CD4-positive, CD25-positive, alpha-beta regulatory T cell (primary cell): ENCODE results near the gene MGAT3. TPM values are rescaled to one million over a fixed set of nuclear protein-coding genes. Genes with fewer than 3 reads are reported as not detected.

Experiments
- ATAC-seq, 2 donors: fragments of 150-1000 bp; cut with Tn5 transposase; one replicate each; pipeline ENCODE4 v1.10.0; 2021; ENCODE audit warnings: low read depth in 2 of 2, moderate number of reproducible peaks in 2 of 2, moderate library complexity in 1 of 2
- DNase-seq, 3 donors: peaks; one replicate each; pipeline versions ENCODE4 v3.0.0 to v3.0.0-alpha.2; 2012 to 2022; ENCODE audit warnings: mixed read lengths in 1 of 3
- H3K27ac ChIP-seq: one replicate; pipeline ENCODE4 v1.7.0; 2013; ENCODE audit warnings: mild to moderate bottlenecking, low read length; ENCODE audit not compliant: insufficient read depth, poor library complexity, severe bottlenecking
- H3K27me3 ChIP-seq: one replicate; pipeline ENCODE4 v1.7.0; 2013; ENCODE audit warnings: low read length; ENCODE audit not compliant: control insufficient read depth, insufficient read depth
- H3K36me3 ChIP-seq: one replicate; pipeline ENCODE4 v1.7.0; 2013; ENCODE audit warnings: mild to moderate bottlenecking, low read length, moderate library complexity; ENCODE audit not compliant: control insufficient read depth, insufficient read depth
- H3K4me1 ChIP-seq: 2 replicates; pipeline ENCODE4 v1.7.0; 2013; ENCODE audit warnings: mild to moderate bottlenecking, low read length; ENCODE audit not compliant: insufficient read depth, control insufficient read depth, poor library complexity, severe bottlenecking
- H3K4me3 ChIP-seq: one replicate; pipeline ENCODE4 v1.7.0; 2013; ENCODE audit warnings: low read depth, mild to moderate bottlenecking, low read length, moderate library complexity
- H3K9me3 ChIP-seq, 2 experiments: 1 replicate in 1 of 2; 2 replicates in 1 of 2; pipeline ENCODE4 v1.7.0; 2013; ENCODE audit warnings: low read length in 2 of 2, mild to moderate bottlenecking in 1 of 2, moderate library complexity in 1 of 2; ENCODE audit not compliant: control insufficient read depth in 2 of 2
- H3K27ac Mint-ChIP-seq, 3 donors: one replicate each; pipeline ENCODE4 v1.8.0; 2020 to 2022; ENCODE audit warnings: mild to moderate bottlenecking in 3 of 3, mixed read lengths in 3 of 3, moderate library complexity in 2 of 3
- H3K27me3 Mint-ChIP-seq: one replicate; pipeline ENCODE4 v1.8.0; 2022; ENCODE audit warnings: mild to moderate bottlenecking, mixed read lengths
- H3K36me3 Mint-ChIP-seq: one replicate; pipeline ENCODE4 v1.8.0; 2020; ENCODE audit warnings: mixed read lengths
- H3K4me1 Mint-ChIP-seq, 4 donors: one replicate each; pipeline ENCODE4 v1.8.0; 2020 to 2022; ENCODE audit warnings: mixed read lengths in 4 of 4, mild to moderate bottlenecking in 1 of 4
- H3K4me3 Mint-ChIP-seq, 4 donors: one replicate each; pipeline ENCODE4 v1.8.0; 2020 to 2022; ENCODE audit warnings: mild to moderate bottlenecking in 4 of 4, mixed read lengths in 4 of 4, moderate library complexity in 3 of 4
- H3K9me3 Mint-ChIP-seq, 7 donors: one replicate each; pipeline ENCODE4 v1.8.0; 2020 to 2022; ENCODE audit warnings: mixed read lengths in 7 of 7, mild to moderate bottlenecking in 3 of 7, moderate library complexity in 2 of 7
- polyA plus RNA-seq, 4 donors: library from polyadenylated mRNA; unstranded; fragments of 300-500 nt; fragmentation: Illumina TruSeq; gene quantifications; one replicate each; pipeline ENCODE4 v1.2.3, GENCODE V29; 2021
- total RNA-seq: library from RNA; stranded (reverse); gene quantifications from one replicate; pipeline ENCODE4 v1.2.3, GENCODE V29; 2022

The MGAT3 gene
- total and polyA plus RNA-seq, 5 donors from 2014 or later: 0.12 TPM; not detected in 4

DNA sequence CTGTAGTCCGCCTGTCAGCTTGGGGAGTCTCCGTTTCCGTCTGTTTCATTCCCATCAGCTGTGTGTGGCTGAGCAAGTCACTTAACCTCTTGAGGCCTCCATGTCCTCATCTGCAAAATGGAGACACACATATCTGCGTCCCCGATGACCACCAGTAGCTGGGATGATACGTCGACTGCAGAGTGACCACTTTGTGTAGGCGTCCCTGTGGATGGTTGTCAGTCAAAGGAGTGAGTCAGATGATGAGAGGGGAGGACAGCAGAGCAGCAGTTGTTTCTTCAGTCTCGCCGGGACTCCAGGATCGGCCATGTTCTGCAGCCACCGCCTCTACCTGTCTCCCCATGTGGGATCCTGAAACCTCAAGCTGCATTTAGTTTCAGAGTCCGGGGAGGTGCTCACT lies 19.9 kb downstream of the MGAT3 start:
- Mint-ChIP-seq H3K4me3 (no peak overlapping the region), H3K27ac (no peak overlapping the region), H3K36me3 (no peaks in the 10 kb centered on the region), H3K27me3 (peaks cover 10% of the 10 kb centered on the region), H3K9me3 (no peaks in the 10 kb centered on the region), H3K4me1 (peaks cover 0 to 12% (median 0%) of the 10 kb centered on the region in 4 donors)
- Histone ChIP-seq H3K36me3 (no peaks in the 10 kb centered on the region), H3K27me3 (no peaks in the 10 kb centered on the region), H3K4me3 (no peak overlapping the region), H3K9me3 (no peaks in the 10 kb centered on the region), H3K4me1 (peaks cover 3% of the 10 kb centered on the region), H3K27ac (no peak overlapping the region)
- no peak for DNase-seq
- no peak for ATAC-seq

DNA sequence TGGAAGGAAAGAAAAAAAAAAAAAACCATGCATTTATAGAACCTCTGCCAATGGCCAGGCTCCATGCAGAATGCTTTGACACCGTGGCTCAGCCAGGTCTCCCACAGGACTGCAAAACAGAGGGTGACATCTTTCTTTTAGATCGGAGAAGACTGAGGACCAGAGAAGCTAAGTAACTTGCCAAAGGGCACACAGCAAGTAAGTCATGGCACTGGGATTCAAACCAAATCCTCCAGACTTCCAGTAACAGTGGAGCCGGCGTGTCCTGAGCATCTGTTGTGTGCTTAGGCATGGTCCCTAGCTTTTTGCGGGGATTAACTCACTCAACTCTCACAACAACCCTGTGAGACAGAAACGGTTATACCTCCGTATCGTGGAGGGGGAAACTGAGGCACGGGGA lies 20.7 kb downstream of the MGAT3 start:
- no peaks in the 10 kb centered on the region for H3K9me3 Mint-ChIP-seq
- H3K36me3 Mint-ChIP-seq: no peaks in the 10 kb centered on the region
- peaks cover 10% of the 10 kb centered on the region for H3K27me3 Mint-ChIP-seq
- Histone ChIP-seq H3K4me1 (no peaks in the 10 kb centered on the region), H3K9me3 (no peaks in the 10 kb centered on the region), H3K27ac (no peak overlapping the region), H3K36me3 (no peaks in the 10 kb centered on the region), H3K4me3 (no peak overlapping the region), H3K27me3 (no peaks in the 10 kb centered on the region)
- ATAC-seq (no peak), DNase-seq (no peak)
- no peak overlapping the region for H3K4me3 Mint-ChIP-seq
- H3K27ac Mint-ChIP-seq: no peak overlapping the region
- peaks cover 0 to 4% (median 0%) of the 10 kb centered on the region in 4 donors for H3K4me1 Mint-ChIP-seq

DNA sequence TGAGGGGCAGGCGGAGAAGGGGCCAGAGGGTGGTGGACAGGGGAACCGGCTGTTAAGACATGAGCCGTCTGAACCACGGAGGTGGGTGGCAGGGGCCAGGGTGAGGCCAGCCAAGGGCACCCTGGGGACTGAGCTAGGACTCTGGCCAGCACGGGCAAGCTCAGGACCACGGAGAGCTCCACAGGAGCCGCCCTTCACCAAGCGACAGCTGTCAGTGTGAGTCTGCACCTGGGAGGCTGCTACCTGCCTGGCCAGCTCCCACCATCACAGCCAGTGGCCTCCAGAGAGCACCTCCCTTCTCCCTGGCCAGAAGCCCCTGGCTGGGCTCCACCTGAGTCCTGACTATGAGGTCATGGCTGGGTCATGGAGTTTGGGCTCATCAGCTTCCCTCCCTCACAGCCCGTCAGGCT lies 21.6 kb downstream of the MGAT3 start:
- DNase-seq (no peak), ATAC-seq (no peak)
- Histone ChIP-seq H3K9me3 (no peaks in the 10 kb centered on the region), H3K4me3 (no peak overlapping the region), H3K27ac (no peak overlapping the region), H3K27me3 (no peaks in the 10 kb centered on the region), H3K36me3 (no peaks in the 10 kb centered on the region), H3K4me1 (no peaks in the 10 kb centered on the region)
- no peaks in the 10 kb centered on the region for H3K36me3 Mint-ChIP-seq
- H3K4me1 Mint-ChIP-seq: no peaks in the 10 kb centered on the region
- H3K27me3 Mint-ChIP-seq: peaks cover 10% of the 10 kb centered on the region
- H3K27ac Mint-ChIP-seq: no peak overlapping the region
- no peak overlapping the region for H3K4me3 Mint-ChIP-seq
- no peaks in the 10 kb centered on the region for H3K9me3 Mint-ChIP-seq

DNA sequence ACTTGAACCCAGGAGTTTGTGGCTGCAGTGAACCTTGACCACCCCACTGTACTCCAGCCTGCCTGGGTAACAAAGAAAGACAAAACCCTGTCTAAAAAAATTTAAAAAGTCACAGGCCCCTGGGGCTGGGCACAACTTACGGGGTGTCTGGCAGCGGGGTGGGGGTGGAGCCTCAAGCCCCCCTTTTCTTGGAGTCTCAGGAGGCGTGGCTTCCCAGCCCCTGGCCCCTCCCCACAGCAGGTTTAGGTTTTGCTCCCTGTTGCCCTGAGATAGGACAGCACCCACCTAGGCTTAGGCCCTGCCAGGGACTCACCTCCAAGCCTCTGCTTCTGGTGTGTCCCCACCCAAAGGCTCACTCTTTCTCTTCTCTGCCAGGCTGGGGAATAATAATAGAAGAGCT lies 22.4 kb downstream of the MGAT3 start:
- Histone ChIP-seq H3K9me3 (no peaks in the 10 kb centered on the region), H3K27ac (no peak overlapping the region), H3K4me3 (no peak overlapping the region), H3K36me3 (no peaks in the 10 kb centered on the region), H3K4me1 (no peaks in the 10 kb centered on the region), H3K27me3 (no peaks in the 10 kb centered on the region)
- Mint-ChIP-seq H3K27ac (no peak overlapping the region), H3K27me3 (peaks cover 10% of the 10 kb centered on the region), H3K9me3 (no peaks in the 10 kb centered on the region), H3K4me1 (no peaks in the 10 kb centered on the region), H3K4me3 (no peak overlapping the region), H3K36me3 (no peaks in the 10 kb centered on the region)
- DNase-seq (no peak), ATAC-seq (no peak)

DNA sequence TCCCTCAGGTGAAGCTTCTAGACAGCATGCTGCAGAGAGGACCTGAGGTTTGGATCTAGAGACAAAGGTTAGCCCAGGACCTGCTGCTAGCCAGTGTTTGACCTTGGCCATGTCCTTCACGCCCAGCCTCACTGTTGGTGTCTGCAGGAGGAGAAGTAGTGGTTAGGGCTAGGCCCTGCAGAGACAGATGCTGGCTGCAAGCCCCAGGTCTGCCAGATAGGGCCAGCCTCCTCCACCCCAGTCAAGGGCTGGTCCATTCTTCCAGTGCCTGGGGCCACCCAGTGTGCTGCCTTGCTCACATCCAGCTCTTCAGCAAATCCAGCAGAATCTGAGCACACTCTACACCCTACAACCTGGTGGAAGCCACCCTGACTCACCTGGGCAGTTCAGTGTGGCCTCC lies 23.7 kb downstream of the MGAT3 start:
- ATAC-seq: no peak
- H3K36me3 Mint-ChIP-seq: no peaks in the 10 kb centered on the region
- H3K9me3 ChIP-seq: no peaks in the 10 kb centered on the region
- DNase-seq: no peak
- H3K27me3 ChIP-seq: no peaks in the 10 kb centered on the region
- no peak overlapping the region for H3K27ac ChIP-seq
- H3K36me3 ChIP-seq: no peaks in the 10 kb centered on the region
- no peak overlapping the region for H3K4me3 Mint-ChIP-seq
- peaks cover 10% of the 10 kb centered on the region for H3K27me3 Mint-ChIP-seq
- no peaks in the 10 kb centered on the region for H3K4me1 Mint-ChIP-seq
- H3K4me3 ChIP-seq: no peak overlapping the region
- no peaks in the 10 kb centered on the region for H3K4me1 ChIP-seq
- H3K9me3 Mint-ChIP-seq: no peaks in the 10 kb centered on the region
- no peak overlapping the region for H3K27ac Mint-ChIP-seq

DNA sequence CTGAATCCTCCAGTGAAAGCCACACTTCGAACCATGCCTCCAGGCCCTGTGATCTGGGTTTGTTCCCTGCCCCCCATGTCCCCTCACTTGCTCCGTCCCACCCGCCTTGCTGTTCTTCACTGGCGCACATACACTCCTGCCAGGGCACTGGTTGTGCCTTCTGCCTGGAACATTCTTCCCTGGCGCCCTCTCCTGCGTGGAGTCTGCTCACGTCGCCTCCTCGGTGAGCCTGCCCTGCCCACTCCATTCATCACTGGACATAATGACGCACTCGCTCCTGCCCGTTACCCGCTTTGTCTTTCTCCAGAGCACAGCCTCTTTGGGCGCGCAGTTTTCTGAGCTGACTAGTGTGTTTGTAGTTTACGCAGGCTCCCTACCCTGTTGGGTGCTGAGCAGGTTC lies 24.2 kb downstream of the MGAT3 start:
- H3K9me3 Mint-ChIP-seq: no peaks in the 10 kb centered on the region
- Histone ChIP-seq H3K4me1 (no peaks in the 10 kb centered on the region), H3K9me3 (no peaks in the 10 kb centered on the region), H3K27me3 (no peaks in the 10 kb centered on the region), H3K4me3 (no peak overlapping the region), H3K36me3 (no peaks in the 10 kb centered on the region), H3K27ac (no peak overlapping the region)
- no peak overlapping the region for H3K27ac Mint-ChIP-seq
- no peaks in the 10 kb centered on the region for H3K4me1 Mint-ChIP-seq
- peaks cover 10% of the 10 kb centered on the region for H3K27me3 Mint-ChIP-seq
- no peak overlapping the region for H3K4me3 Mint-ChIP-seq
- no peak for DNase-seq
- H3K36me3 Mint-ChIP-seq: no peaks in the 10 kb centered on the region
- ATAC-seq: no peak

DNA sequence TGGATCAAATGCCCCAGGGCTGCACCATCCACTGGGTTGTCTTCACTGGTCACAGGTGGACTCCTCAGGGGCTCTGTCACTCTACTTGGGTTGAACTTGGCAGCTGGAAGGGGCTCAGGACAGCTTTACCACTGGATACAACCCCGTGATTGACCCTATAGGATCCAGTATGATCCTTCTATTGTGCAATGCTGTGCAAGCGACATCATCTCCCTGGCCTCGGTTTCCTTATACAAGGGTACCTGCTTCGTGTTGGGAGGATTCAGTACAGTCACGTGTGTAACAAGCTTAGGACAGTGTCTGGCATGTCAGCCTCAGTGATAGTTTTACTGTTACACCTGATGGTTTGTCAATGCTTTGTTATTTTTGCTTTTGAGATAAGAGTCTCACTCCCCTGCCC lies 24.8 kb downstream of the MGAT3 start:
- no peak overlapping the region for H3K27ac Mint-ChIP-seq
- H3K4me1 ChIP-seq: no peaks in the 10 kb centered on the region
- no peaks in the 10 kb centered on the region for H3K27me3 ChIP-seq
- ATAC-seq (no peak), DNase-seq (no peak)
- H3K4me3 Mint-ChIP-seq: no peak overlapping the region
- peaks cover 10% of the 10 kb centered on the region for H3K27me3 Mint-ChIP-seq
- no peaks in the 10 kb centered on the region for H3K36me3 ChIP-seq
- no peaks in the 10 kb centered on the region for H3K9me3 Mint-ChIP-seq
- no peak overlapping the region for H3K27ac ChIP-seq
- no peak overlapping the region for H3K4me3 ChIP-seq
- H3K36me3 Mint-ChIP-seq: no peaks in the 10 kb centered on the region
- H3K9me3 ChIP-seq: no peaks in the 10 kb centered on the region
- H3K4me1 Mint-ChIP-seq: no peaks in the 10 kb centered on the region

DNA sequence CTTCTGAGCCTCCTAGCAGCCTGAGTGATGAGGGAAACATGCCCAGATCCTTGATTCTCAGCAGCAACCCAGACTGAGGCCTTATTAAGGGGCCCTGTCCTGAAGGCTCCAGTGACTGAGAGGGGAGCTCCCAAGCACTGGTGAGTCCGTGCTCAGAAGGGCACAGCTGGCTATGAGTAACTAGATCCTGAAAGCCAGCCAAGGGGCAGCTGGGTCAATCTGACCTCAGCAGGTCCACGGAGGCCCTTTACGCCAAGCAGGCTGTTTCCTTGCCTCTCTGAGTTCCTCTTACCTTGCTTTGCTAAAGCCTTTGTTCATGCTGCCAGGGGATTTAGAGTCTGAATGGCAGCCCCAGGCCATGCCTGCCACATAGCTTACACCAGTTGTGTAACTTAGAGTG lies 26.0 kb downstream of the MGAT3 start:
- Mint-ChIP-seq H3K27ac (no peak overlapping the region), H3K9me3 (no peaks in the 10 kb centered on the region), H3K4me1 (no peaks in the 10 kb centered on the region), H3K4me3 (no peak overlapping the region), H3K27me3 (peaks cover 6% of the 10 kb centered on the region), H3K36me3 (no peaks in the 10 kb centered on the region)
- H3K36me3 ChIP-seq: no peaks in the 10 kb centered on the region
- ATAC-seq (no peak), DNase-seq (no peak)
- H3K4me3 ChIP-seq: no peak overlapping the region
- no peaks in the 10 kb centered on the region for H3K4me1 ChIP-seq
- no peaks in the 10 kb centered on the region for H3K27me3 ChIP-seq
- no peak overlapping the region for H3K27ac ChIP-seq
- no peaks in the 10 kb centered on the region for H3K9me3 ChIP-seq
